GM12873 (cell line): Measurements from ENCODE around the gene SLIT1.

ENCODE experiments used
- CTCF ChIP-seq: IDR thresholded peaks from 2 replicates; pipeline ENCODE4 v1.5.1; 2012; ENCODE audit warnings: low read depth, mild to moderate bottlenecking, moderate library complexity, low read length, control low read depth; ENCODE audit not compliant: insufficient read depth; ENCODE audit errors: missing control alignments

The SLIT1 gene

GRCh38 chr10:97061423-97061822 lies 124.3 kb downstream of the SLIT1 start:
- no peak for TF ChIP-seq CTCF

GRCh38 chr10:97060441-97061084 lies 125.2 kb downstream of the SLIT1 start:
- no peak for TF ChIP-seq CTCF

GRCh38 chr10:97059872-97060205 lies 125.9 kb downstream of the SLIT1 start:
- no peak for TF ChIP-seq CTCF

GRCh38 chr10:97059006-97059871 lies 126.5 kb downstream of the SLIT1 start:
- peak; percentile 7 for TF ChIP-seq CTCF

- TF ChIP-seq CTCF = no peak
Observed at GRCh38 chr10:97058521-97058920, 127.2 kb downstream of the SLIT1 start.

- no peak for TF ChIP-seq CTCF
Observed at GRCh38 chr10:97057491-97058235, 128.1 kb downstream of the SLIT1 start.
